Activated T-cell treated with anti-CD3 and anti-CD28 coated beads for 24 hours (primary cell): ENCODE measurements around the gene CISD2.
"Not testable (repeated sequence)": the region's sequence is repeated elsewhere in the genome, so short reads cannot be mapped to it uniquely, and the experiment has no call there.

Experiments used
- DNase-seq: peaks from one replicate; pipeline ENCODE4 v3.0.0-alpha.2; 2020; ENCODE audit warnings: low read depth

The CISD2 gene, protein sequence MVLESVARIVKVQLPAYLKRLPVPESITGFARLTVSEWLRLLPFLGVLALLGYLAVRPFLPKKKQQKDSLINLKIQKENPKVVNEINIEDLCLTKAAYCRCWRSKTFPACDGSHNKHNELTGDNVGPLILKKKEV

GRCh38 chr4:102868781-102869568 lies at the start of gene CISD2:
Gene CISD2, plus strand, starts transcription at chr4:102868992. Its CDS starts 93 bp downstream, at chr4:102869085.
- DNase-seq, result peak; percentile 86

DNA sequence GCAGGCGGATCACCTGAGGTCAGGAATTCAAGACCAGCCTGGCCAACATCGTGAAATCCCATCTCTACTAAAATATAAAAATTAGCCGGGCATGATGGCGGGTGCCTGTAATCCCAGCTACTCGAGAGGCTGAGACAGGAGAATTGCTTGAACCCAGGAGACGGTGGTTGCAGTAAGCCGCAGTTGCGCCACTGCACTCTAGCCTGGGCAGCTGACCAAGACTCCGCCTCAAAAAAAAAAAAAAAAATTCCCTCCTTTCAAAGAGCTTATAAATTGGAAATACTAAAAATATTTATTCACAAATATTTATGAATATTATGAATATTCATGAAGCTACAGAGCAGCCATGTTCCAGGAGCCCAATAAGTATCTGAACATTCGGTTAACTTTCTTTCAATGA lies 49.7 kb upstream of the CISD2 start:
- not testable (repeated sequence) for DNase-seq

DNA sequence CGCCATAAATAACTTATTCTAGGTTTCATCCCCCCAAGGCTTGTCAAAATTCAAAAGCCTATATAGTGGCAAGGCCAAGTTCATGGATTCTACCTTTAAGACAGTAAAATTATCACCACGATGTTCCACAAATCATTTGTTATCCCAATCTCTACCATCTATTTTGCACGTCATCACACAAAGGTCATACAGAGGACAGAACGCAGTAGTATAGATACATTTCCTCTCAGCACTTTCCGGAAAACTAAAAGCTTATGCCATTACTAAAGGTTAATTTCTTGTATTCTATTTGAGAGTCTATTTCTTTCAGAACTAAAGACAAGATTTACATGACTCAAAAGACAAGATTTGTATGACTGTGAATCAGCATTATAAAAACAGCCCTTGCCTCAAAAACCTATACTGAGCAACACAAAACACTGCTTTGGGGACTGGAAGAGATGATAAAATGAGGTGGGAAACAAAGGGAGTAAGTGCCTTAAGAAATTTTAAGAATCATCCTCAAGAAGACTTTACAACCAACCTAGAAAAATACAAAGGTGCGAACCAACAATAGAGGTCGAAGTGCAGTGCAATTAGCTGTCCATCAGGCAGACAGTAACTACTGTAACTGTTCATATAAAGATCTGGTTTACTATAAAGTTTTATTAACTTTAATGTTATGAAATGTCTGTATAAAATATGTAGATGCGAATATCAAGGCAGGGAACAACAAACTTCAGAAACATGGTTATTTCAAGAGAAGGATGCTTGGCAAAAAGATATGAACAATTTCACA lies 49.0 kb upstream of the CISD2 start:
- no peak for DNase-seq

- DNase-seq, result no peak
These were observed 45.3 kb upstream of the CISD2 start for GRCh38 chr4:102823464-102823863.

GRCh38 chr4:102823897-102824296 lies 44.9 kb upstream of the CISD2 start:
- DNase-seq, result no peak

GRCh38 chr4:102824398-102824797 lies 44.4 kb upstream of the CISD2 start:
- no peak for DNase-seq

DNA sequence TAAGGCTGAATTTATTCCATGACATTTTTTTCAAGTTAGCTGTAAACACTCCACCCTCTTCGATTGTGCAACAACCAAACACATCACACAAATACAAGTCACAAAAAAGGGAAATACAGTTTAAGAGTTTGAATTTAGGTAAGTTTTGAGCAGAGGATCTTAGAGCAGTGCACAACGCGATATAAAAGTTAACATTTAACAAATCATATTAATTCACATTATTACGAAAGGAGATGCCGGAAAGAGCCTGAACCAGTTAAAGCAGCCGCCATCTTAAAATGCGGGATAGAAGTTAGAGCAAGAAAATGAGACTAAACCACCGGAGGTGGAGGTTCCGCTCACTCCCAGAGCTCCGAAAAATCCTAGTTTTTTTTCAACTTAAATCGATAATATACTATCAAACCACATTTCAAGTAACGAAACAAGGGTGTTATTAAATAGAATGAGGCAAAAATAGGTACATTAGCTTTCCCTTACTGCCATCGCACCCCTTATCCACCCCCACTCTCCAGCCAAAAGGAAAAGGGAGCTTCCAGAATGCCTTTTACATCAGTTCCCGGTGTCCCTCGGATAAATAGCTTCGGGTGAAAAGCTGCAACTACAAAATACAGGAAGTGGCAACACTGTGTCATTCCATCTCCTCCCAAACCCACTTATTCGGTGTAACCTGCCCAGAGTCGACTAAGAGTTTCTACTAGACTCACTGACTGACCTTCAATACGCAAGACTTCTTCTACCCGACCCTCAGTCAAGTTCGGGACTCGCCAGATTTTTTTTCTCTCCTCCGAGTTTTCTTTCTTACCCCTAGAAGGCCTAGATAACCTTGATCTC lies 43.3 kb upstream of the CISD2 start:
- DNase-seq, result peak; percentile 28

DNA sequence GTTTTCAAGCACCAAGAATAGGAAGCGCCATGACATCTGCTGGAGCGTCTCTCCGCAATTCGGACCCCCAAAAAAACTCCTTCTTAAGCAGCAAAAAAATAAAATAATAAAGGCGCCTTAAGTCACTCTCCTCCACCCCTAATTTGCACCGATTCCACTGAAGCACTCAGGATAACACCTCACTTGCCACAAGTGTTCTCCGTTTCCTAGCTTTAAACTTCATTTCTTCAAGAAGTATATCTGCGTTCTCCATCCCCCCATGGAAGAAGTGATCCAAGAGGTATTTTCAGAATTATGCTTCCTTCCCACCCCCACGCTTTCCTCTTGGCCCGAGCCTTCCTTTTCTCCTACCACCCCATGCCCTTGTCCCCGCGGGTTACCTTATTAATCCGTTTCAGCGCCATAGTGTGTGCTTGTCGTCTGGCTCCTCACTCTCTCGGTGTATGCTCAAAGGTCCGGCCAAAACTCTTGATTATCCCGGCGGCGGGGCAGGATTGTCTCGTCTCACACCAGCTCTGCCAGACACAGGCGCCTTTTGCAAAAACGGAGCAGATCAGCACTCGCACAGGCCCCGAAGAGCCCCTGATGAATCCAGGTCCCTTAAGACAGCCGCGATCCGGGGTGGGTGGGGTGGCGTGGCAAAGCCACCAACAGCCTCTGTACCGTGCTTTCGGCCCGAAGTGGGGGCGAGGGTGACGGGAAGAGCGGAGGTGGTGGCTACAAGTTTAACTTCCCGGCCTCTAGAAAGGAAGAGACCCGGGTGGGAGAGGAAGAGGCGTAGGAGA lies 42.5 kb upstream of the CISD2 start:
- no peak for DNase-seq

DNA sequence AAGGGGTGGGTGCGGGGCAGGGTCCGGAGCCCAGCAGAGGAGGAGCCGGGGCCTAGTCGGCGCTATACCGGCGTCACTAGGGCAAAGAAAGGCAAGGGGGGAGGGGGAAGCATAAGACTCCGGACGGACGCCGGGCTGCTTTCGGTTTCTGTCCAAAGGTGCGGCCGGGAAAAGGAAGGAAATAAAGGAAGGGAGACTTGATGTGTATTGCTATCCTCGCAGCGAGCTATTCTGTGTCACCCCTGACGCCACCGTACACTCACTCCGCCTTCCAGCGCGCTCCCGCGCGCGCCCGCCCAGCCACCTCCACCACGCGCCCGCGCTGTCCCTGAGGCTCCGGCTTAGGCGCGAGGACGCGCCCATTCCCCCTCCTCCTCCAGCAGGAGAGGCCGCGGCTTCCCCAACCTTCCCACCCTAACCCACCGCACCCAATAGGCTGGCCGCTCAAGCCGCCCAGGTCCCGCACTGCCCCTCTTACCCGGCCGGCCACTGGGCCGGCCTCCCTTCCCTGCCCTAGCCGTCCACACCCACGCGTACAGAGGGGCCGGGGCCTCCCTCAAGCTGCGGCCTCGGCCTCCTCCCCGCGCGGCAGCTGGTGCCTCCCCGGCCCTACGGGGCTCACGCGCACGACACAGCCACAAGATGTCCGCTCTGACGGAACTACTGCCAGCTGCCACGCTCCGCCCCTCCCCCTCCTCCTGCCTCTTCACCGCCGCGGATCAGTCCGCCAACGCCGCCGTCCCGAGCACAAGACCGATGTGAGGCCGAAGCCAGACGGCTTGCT lies 41.7 kb upstream of the CISD2 start, which contains the start of gene UBE2D3:
Gene UBE2D3, minus strand, starts transcription at position 662 of the 784 bp plus-strand sequence. CDS start 1,043 bp downstream, outside the sequence.
- peak; percentile 93 for DNase-seq

DNA sequence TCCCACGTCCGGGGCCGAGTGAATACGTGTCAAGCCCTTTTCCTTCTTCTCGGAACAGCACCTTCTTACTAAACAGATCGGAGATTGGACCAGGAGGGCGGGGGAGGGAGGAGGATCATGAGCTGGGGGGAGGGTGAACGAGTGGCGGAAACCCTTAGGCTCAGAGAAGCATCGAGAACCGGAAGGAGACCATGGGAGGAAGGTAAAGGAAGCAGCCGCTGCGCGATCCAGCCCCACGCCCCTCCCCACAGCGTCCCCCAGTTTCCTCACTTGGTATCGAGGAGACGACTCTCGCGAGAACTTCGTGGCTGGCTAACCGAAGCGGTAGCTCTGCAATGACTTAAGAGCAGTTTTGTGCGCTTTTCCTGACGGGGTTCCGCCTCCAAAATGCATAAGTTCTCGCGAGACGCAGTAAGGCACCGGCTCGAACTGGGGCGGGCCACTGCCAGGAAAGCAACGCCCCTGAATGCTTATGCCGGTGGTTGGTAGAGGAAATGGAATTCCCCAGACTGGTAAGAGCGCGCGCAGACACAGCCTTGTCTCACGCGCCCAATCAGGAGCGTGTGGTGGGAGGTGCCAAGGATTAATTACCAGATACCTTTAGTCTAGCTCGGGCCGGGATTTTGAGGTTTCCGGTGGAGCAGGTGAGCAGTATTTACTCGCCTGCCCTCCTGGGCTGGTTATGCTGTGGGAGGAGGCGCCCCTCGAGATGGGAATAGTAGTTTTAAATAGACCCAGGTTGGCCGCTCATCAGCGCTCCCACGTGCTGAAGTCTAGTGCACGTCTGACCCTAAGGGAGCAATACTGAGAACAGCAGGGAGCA lies 40.9 kb upstream of the CISD2 start:
- DNase-seq, result peak; percentile 97

DNA sequence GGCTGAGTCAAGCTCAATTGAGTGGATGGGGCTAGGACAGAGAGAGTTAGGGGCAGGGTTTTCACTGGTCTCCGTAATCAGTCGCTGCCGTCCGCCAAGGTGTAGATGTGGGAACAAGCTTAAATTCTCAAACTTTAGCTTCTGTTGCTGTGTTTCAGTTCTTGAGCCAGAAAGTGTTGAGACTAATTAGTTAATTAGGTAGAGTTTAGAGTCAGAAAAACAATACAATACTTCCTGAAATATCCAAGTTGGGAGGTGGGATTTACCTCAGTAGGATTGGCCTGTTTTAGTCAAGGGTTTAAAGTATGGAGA lies 40.3 kb upstream of the CISD2 start:
- no peak for DNase-seq

GRCh38 chr4:102829803-102830202 lies 39.0 kb upstream of the CISD2 start:
- no peak for DNase-seq

DNA sequence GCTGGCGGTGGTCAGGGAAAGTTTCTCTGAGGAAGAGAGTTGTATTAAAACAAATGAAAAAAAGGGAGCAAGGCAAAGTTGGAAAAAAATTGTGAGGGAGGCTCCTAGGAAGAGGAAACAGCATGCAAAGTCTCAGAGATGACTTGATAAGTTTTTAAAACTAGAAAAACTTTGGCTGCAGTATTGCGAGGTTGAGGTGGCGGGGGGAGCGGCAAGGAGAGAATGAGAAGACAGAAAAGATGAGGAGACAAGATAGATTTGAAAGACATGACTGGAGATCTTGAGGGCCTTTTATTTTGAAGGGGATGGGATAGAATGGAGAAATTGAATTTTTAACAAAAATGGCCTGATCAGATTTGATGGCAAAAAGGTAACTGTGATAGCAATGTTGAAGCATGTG lies 36.7 kb upstream of the CISD2 start:
- DNase-seq, result no peak

DNA sequence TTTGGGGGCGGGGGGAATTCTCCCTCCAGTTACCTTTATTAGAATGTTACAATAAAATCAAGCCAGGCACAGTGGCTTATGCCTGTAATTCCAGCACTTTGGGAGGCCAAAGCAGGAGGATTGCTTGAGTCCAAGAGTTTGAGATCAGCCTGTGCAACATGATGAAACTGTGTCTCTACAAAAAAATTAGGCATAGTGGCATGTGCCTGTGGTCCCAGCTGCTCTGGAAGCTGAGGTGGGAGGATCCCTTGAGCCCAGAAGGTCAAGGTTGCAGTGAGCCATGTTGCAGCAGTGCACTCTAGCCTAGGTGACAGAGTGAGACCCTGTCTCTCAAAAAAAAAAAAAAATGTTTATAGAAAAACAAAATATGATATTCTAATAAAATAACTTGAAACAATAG lies 36.1 kb upstream of the CISD2 start:
- DNase-seq, result no peak

DNA sequence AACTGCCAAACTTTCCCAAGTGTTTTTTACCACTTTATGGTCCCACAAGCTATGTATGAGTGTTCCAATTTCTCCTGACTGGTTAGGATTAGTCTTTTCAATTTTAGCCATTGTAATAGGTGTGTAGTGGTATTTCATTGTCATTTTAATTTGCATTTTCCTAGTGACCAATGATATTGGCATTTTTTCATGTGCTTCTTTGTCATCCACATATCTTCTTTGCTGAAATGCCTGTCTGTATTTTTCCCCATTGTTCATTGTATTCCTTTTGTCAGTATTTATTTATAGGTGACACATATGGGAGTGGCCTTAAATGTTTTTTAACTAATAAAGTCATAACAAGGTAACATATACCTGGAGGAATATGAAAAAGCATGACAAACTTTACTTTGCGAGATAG lies 32.2 kb upstream of the CISD2 start:
- DNase-seq, result no peak

DNA sequence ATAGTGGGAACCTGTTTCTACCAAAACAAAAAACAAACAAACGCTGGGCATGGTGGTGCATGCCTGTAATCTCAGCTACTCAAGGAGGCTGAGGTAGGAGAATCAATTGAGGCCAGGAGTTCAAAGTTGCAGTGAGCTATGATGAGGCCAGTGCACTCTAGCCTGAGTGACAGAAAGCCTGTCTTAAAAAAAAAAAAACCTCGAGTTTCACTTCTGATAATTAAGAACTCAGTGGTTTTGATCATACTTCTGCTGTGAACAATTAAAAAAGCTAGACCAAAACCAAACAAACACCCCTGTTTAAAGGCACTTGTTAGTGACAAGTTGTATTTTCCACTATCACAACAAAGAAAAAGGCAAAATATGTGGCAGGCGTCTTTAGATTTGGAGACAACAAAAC lies 26.4 kb upstream of the CISD2 start:
- DNase-seq, result no peak

DNA sequence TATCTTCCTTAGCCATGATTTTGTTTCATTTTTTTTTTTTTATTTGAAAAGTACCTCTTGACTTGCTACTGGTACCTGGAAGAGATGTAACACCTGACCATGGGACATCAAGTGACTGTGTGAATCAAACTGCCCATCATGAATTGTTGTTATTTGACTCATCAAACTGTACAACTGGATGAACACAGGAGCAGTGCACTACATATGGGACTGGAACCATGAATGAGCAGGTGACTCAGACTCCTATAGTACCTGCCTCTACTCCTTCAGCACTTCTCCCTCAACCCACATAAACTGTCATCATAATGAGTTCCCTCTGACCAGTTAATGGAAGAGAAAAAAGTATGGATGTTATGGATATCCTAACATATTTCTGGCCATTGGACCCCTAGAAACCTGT lies 25.5 kb upstream of the CISD2 start:
- DNase-seq, result no peak

DNA sequence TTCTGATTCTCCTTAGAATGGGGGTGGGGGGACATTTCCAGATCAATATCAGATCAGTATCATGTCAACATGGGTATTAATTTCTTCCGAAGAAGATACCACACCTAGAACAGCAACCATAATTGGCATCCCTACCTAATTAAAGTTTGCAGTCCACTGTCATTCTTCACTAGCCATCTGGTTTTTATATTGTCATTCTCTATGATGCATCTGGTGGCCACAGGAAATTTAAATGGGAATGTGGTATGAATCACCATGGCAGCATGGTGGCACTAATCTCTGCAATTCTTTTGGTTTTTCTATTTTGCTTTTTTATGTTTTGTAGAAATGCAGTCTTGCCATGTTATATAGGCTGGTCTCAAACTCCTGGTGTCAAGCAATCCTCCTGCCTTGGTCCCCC lies 24.9 kb upstream of the CISD2 start:
- no peak for DNase-seq

GRCh38 chr4:102847687-102848086 lies 21.1 kb upstream of the CISD2 start:
- DNase-seq, result no peak
